HG02852 (cell line): ENCODE results near the gene EIF3K.

Experiments used
- ATAC-seq: cut with Tn5 transposase; IDR thresholded peaks from one replicate; pipeline ENCODE4 v1.9.1; 2021; ENCODE audit warnings: mild to moderate bottlenecking, moderate library complexity; ENCODE audit not compliant: unreplicated experiment

Gene EIF3K

GRCh38 chr19:38665219-38665931, 46.4 kb downstream of the EIF3K start:
- no peak for ATAC-seq

- no peak for ATAC-seq
These were observed 47.1 kb downstream of the EIF3K start for GRCh38 chr19:38665950-38666662.

GRCh38 chr19:38666663-38667511, 47.9 kb downstream of the EIF3K start:
- no peak for ATAC-seq

- no peak for ATAC-seq
These were observed 48.7 kb downstream of the EIF3K start for GRCh38 chr19:38667661-38668171.

GRCh38 chr19:38669552-38669951, 50.6 kb downstream of the EIF3K start:
- no peak for ATAC-seq

GRCh38 chr19:38670921-38671398, 52.0 kb downstream of the EIF3K start:
- no peak for ATAC-seq

- ATAC-seq = no peak
These were observed 52.7 kb downstream of the EIF3K start for GRCh38 chr19:38671654-38672053.

GRCh38 chr19:38673030-38673429, 54.0 kb downstream of the EIF3K start:
- no peak for ATAC-seq

- no peak for ATAC-seq
These were observed 55.6 kb downstream of the EIF3K start for GRCh38 chr19:38674388-38675171.

- ATAC-seq = no peak
These were observed 56.6 kb downstream of the EIF3K start for GRCh38 chr19:38675611-38676010.

- ATAC-seq = no peak
These were observed 57.3 kb downstream of the EIF3K start for GRCh38 chr19:38676023-38676877.

GRCh38 chr19:38676878-38677646, 58.1 kb downstream of the EIF3K start:
- ATAC-seq = no peak

GRCh38 chr19:38678217-38678890, 59.4 kb downstream of the EIF3K start:
- no peak for ATAC-seq

- no peak for ATAC-seq
These were observed 60.0 kb downstream of the EIF3K start for GRCh38 chr19:38678891-38679494.

- ATAC-seq = no peak
These were observed 60.9 kb downstream of the EIF3K start for GRCh38 chr19:38679839-38680238.

GRCh38 chr19:38682195-38682867, 63.3 kb downstream of the EIF3K start:
- no peak for ATAC-seq

- ATAC-seq = no peak
These were observed 63.9 kb downstream of the EIF3K start for GRCh38 chr19:38682872-38683392.
